Tibial artery (tissue), 4 donors: Measurements from ENCODE around the gene RASL12.

Experiments
- DNase-seq, 2 donors: peaks; one replicate each; pipeline ENCODE4 v3.0.0-alpha.2; 2019
- H3K27ac ChIP-seq, 2 donors: fragments of 200-600 bp; sonication (generic) in 1 of 2; 1 replicate in 1 of 2; 2 replicates in 1 of 2; pipeline ENCODE4 v1.5.1; 2018 to 2019; ENCODE audit warnings: mild to moderate bottlenecking in 1 of 2
- H3K27me3 ChIP-seq, 2 donors: fragments of 200-600 bp; sonication (generic) in 1 of 2; one replicate each; pipeline versions ENCODE4 v1.5.1 to v1.6.0; 2016 to 2019
- H3K36me3 ChIP-seq, 3 donors: fragments of 200-600 bp; sonication (generic) in 2 of 3; one replicate each; pipeline ENCODE4 v1.5.1; 2016 to 2019; ENCODE audit warnings: mild to moderate bottlenecking in 2 of 3
- H3K4me1 ChIP-seq, 4 donors: fragments of 200-600 bp; sonication (generic) in 2 of 4; 1 replicate in 3 of 4; 2 replicates in 1 of 4; pipeline ENCODE4 v1.5.1; 2016 to 2019
- H3K4me3 ChIP-seq, 2 donors: fragments of 200-600 bp; sonication (generic) in 1 of 2; 1 replicate in 1 of 2; 2 replicates in 1 of 2; pipeline ENCODE4 v1.5.1; 2018 to 2019; ENCODE audit warnings: mild to moderate bottlenecking in 2 of 2
- H3K9me3 ChIP-seq, 3 donors: fragments of 200-600 bp; sonication (generic) in 1 of 3; one replicate each; pipeline ENCODE4 v1.5.1; 2016 to 2019
- intact Hi-C: fragments of 100-400 bp; cut with DNase I; formaldehyde crosslinking; loops from one replicate; pipeline ENCODE4 v1.15.0; 2023; ENCODE audit warnings: low total_unique reads
- TF ChIP-seq, protein P1 (sequence below), 2 experiments: fragments of 200-600 bp in 1 of 2; fragments of 450-650 bp in 1 of 2; IDR thresholded peaks; one replicate each; pipeline ENCODE4 v1.5.1; 2017 to 2019; ENCODE audit warnings: antibody characterized with exemption in 2 of 2, mild to moderate bottlenecking in 1 of 2, moderate library complexity in 1 of 2

RASL12 gene

DNA sequence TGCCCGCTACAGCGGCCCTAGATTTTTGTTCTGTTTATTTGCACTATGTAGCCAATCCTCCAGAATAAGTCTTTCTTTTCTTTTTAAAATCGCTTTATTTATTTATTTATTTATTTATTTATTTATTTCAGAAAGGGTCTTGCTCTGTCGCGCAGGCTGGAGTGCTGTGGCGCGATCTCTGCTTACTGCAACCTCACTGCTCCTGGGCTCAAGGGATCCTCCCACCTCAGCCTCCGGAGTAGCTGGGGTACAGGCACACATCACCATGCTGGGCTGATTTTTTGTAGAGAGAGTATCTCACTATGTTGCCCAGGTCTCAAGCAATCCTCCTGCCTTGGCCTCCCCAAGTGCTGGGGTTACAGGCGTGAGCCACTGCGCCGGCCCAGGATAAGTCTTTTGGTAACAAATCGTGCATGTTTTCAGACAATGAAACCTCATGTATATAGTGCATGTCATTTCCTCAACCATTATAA is 38.0 kb downstream of the RASL12 start:
- Histone ChIP-seq H3K4me1 (peaks cover 0 to 40% (median 11%) of the 10 kb centered on the region in 4 donors), H3K4me3 (peak overlapping the region; percentile 87 to 93), H3K27ac (peak overlapping the region; percentile 83 to 85), H3K36me3 (peaks cover 0 to 17% (median 6%) of the 10 kb centered on the region in 3 donors), H3K27me3 (no peaks in the 10 kb centered on the region), H3K9me3 (no peaks in the 10 kb centered on the region)
- TF ChIP-seq, protein P1, sequence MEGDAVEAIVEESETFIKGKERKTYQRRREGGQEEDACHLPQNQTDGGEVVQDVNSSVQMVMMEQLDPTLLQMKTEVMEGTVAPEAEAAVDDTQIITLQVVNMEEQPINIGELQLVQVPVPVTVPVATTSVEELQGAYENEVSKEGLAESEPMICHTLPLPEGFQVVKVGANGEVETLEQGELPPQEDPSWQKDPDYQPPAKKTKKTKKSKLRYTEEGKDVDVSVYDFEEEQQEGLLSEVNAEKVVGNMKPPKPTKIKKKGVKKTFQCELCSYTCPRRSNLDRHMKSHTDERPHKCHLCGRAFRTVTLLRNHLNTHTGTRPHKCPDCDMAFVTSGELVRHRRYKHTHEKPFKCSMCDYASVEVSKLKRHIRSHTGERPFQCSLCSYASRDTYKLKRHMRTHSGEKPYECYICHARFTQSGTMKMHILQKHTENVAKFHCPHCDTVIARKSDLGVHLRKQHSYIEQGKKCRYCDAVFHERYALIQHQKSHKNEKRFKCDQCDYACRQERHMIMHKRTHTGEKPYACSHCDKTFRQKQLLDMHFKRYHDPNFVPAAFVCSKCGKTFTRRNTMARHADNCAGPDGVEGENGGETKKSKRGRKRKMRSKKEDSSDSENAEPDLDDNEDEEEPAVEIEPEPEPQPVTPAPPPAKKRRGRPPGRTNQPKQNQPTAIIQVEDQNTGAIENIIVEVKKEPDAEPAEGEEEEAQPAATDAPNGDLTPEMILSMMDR (IDR thresholded peaks at IDR 0.05) = no peak
- intact Hi-C loops = loop anchor here (10.0 kb wide), 2 partner anchors 245 to 275 kb away; partner anchors contain the start of gene RNU5B-1
- no peak for DNase-seq

DNA sequence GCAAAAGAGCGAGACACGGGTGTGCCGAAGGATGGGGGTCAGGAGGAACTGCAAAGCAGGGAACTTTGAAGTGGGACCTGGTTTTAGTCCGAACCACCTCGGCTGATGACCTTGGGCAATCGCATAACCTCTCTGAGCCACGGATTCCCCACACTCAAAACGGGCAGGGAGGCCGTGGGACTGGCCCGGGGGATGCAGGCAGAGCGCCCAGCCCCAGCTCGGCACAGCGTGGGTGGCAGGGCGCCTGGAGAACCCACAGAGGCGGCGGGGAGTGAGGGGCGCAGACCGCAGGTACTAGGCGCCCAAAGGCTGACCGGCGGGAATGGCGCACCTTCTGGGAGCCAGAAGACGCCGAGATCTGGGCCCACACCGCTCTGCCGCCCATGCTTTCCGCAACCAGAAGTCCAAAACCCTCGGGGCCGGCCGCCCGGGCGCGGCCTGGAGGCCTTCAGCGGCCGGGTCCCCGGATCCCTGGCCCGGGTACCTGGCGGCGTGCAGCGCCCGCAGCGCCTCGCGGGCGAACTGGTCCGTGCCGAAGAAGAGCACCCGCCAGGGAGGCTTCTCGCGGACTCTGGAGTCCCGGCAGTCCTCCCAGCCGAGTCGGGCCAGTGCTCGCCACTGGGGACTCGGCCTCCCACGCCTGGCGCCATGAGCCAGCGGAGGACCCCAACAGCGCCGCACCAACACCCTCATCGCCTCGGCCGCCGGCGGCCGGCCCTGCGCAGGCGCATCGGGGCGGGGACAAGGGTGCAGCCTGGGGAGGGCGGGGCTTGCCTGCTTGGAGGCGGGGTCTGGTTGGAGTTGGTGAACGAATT is 38.7 kb downstream of the RASL12 start, which contains the start of gene MTFMT:
Gene MTFMT (minus strand): TSS at position 719 of the 815 bp plus-strand sequence. CDS start 26 bp downstream, at position 693.
- intact Hi-C loops = loop anchor here (10.0 kb wide), 1 partner anchor 246 kb away; no protein-coding TSS in a partner anchor

DNA sequence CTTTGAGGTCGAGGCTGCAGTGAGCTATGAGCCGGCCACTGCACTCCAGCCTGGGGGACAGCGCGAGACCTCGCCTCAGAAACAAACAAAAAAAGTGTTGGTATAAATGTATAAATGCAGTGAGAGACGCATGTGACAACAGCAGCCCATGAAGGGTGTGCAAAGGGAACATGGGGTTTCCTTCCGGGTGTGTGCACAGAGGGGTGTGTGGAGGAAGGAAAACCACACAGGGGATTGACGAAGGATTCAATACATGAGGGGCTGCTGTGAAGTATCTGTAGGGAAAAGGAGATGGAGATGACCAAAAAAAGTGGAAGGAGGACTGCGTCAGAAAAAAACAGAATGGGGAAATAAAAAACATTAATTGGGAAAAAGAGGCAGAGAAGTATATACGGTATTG is 39.5 kb downstream of the RASL12 start:
- H3K27me3 ChIP-seq = no peaks in the 10 kb centered on the region
- H3K27ac ChIP-seq = peak overlapping the region; percentile 83 to 85
- H3K9me3 ChIP-seq = no peaks in the 10 kb centered on the region
- no peak for DNase-seq
- peak overlapping the region; percentile 87 to 93 for H3K4me3 ChIP-seq
- peaks cover 4 to 27% (median 12%) of the 10 kb centered on the region in 3 donors for H3K36me3 ChIP-seq
- peaks cover 0 to 34% (median 8%) of the 10 kb centered on the region in 4 donors for H3K4me1 ChIP-seq
- intact Hi-C loops = loop anchor here (10.0 kb wide), 1 partner anchor 246 kb away; no protein-coding TSS in a partner anchor
- TF ChIP-seq, protein P1 (IDR thresholded peaks at IDR 0.05) = no peak

More for the DNA sequence above, 38.7 kb downstream of the RASL12 start, which contains the start of gene MTFMT:
- Histone ChIP-seq H3K27ac (peak within 1 kb of the TSS; percentile 83 to 85), H3K36me3 (peaks cover 0 to 23% (median 9%) of the 10 kb centered on the region in 3 donors), H3K4me1 (peaks cover 0 to 40% (median 11%) of the 10 kb centered on the region in 4 donors), H3K9me3 (no peaks in the 10 kb centered on the region), H3K27me3 (no peaks in the 10 kb centered on the region), H3K4me3 (peak within 1 kb of the TSS; percentile 87 to 93)
- TF ChIP-seq, protein P1 (IDR thresholded peaks at IDR 0.05) = no peak
- peak; percentile 93 to 94 for DNase-seq

DNA sequence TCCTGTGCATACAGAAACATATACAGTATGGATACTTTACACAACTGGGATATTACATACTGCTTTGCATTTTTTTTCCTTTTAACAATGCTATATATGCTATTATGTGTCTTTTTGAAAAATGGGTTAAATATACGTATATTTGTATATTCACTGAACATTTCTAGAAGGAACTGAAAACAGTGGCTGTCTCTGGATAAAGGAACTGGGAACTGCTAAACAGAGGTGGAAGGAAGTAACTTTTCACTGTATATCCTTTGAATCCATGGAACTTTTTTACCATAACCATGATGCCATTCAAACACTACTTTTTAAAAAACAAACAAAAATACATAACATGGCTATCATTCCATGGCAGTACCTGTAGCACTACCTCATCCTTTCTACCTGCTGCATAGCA is 40.2 kb downstream of the RASL12 start:
- peaks cover 0 to 31% (median 5%) of the 10 kb centered on the region in 4 donors for H3K4me1 ChIP-seq
- DNase-seq = no peak
- intact Hi-C loops = loop anchor here (10.0 kb wide), 1 partner anchor 247 kb away; no protein-coding TSS in a partner anchor
- TF ChIP-seq, protein P1 (IDR thresholded peaks at IDR 0.05) = no peak
- peaks cover 5 to 33% (median 13%) of the 10 kb centered on the region in 3 donors for H3K36me3 ChIP-seq
- no peaks in the 10 kb centered on the region for H3K9me3 ChIP-seq
- H3K4me3 ChIP-seq = no peak overlapping the region
- no peaks in the 10 kb centered on the region for H3K27me3 ChIP-seq
- H3K27ac ChIP-seq = peak overlapping the region in 1 of 2 donors; percentile 85

DNA sequence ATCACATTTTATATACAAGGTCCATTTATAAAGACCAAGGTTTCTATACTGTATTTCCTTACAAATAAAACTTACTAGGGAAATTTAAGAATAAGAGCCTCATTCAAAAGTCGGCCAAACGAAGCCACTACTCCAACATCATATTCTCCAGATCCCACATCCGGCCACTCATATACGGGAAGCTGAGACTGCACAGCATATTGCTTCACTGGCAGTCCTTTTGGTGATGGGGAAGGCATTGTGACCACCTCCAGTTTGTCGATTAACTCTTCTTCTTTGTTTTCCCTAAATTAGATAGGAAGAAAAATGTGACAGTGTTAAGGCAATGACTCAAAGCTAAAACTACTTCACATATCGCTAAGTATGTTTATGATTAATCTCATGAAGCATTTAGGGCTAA is 41.0 kb downstream of the RASL12 start:
- no peaks in the 10 kb centered on the region for H3K27me3 ChIP-seq
- TF ChIP-seq, protein P1 (IDR thresholded peaks at IDR 0.05) = no peak
- H3K4me1 ChIP-seq = peaks cover 0 to 31% (median 5%) of the 10 kb centered on the region in 4 donors
- no peak overlapping the region for H3K27ac ChIP-seq
- H3K36me3 ChIP-seq = peaks cover 9 to 39% (median 19%) of the 10 kb centered on the region in 3 donors
- H3K9me3 ChIP-seq = no peaks in the 10 kb centered on the region
- intact Hi-C loops = loop anchor here (10.0 kb wide), 1 partner anchor 248 kb away; no protein-coding TSS in a partner anchor
- no peak overlapping the region for H3K4me3 ChIP-seq
- DNase-seq = no peak
